ENCODE measurements around the gene CNTN5.

DNA sequence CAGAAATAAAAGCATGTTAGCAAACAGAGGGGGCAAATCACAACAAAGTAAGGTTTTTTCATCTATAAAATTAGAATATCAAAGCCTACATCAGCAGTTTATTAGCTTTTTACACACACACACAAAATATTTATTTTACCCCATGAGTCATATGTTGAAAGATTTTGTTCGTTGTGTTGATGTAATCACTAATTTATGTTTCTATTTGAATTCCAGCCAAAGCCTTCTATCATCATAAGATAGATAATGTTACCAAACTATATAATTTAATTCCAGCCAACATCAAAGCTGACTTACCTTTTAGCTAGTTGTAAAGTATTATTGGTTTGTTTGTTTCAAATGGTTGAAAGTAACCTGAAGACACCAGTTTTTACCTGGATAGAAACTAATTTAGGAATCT, 1208.3 kb downstream of the CNTN5 start:
- TF ChIP-seq CTCF (optimal IDR thresholded peaks at IDR 0.05 in 1 of 3, IDR thresholded peaks at IDR 0.05 in 1 of 3, conservative IDR thresholded peaks at IDR 0.05 in 1 of 3; ENCODE audit: extremely low read depth in 1 of 3, insufficient read depth in 2 of 3, low read length in 3 of 3) = no peak
- TF ChIP-seq EZH2 (IDR thresholded peaks at IDR 0.05; ENCODE audit: low read length) = no peak
